GM12878 (cell line): ENCODE measurements around the gene TELO2. TPM values are rescaled to one million over a fixed set of nuclear protein-coding genes. Genes with fewer than 3 reads are reported as not detected.

Experiments
- ATAC-seq: fragments of 200-7000 bp; cut with Tn5 transposase; 3 replicates; pipeline ENCODE4 v1.9.1; 2020; ENCODE audit warnings: mild to moderate bottlenecking, moderate library complexity
- BruUV-seq: library from RNA; stranded (reverse); fragments of 400-500 nt; replicated peaks from 2 replicates; lab custom pipeline; 2021; lab: Mats Ljungman, UMichigan
- CTCF ChIA-PET: fragments of 300-600 bp; sonication (Branson Sonifier 250); formaldehyde crosslinking; extraction: SDS; loops from one replicate; lab custom pipeline; 2021; ENCODE audit warnings: inconsistent platforms; lab: Yijun Ruan, JAX
- POLR2A ChIA-PET: fragments of 350-600 bp; formaldehyde crosslinking; extraction: SDS; loops from one replicate; lab custom pipeline; 2021; ENCODE audit warnings: inconsistent platforms; lab: Charles Lee
- RAD21 ChIA-PET: fragments of 300-600 bp; sonication (Branson Sonifier 250); formaldehyde crosslinking; loops from one replicate; lab custom pipeline; 2023; ENCODE audit warnings: antibody characterized with exemption; ENCODE audit not compliant: unreplicated experiment; lab: Charles Lee
- SMC1A ChIA-PET: fragments of 300-600 bp; sonication (Branson Sonifier 250); formaldehyde crosslinking; loops from one replicate; lab custom pipeline; 2023; ENCODE audit not compliant: unreplicated experiment, uncharacterized antibody; lab: Charles Lee
- DNase-seq: peaks from one replicate; pipeline ENCODE4 v3.0.0-alpha.2; 2011; ENCODE audit warnings: low read depth, low spot score
- FAIRE-seq: peaks from 3 replicates; lab custom pipeline; 2011; peaks lifted over from hg19 to GRCh38; lab: Jason Lieb, UNC
- H2AFZ ChIP-seq: 2 replicates; pipeline ENCODE4 v1.6.0; 2011; ENCODE audit warnings: low read depth, low read length, control low read depth; ENCODE audit not compliant: control insufficient read depth
- H3K27ac ChIP-seq: 2 replicates; pipeline ENCODE4 v1.5.1; 2011; ENCODE audit warnings: control low read depth; ENCODE audit not compliant: control insufficient read depth, insufficient read depth
- H3K27me3 ChIP-seq, 2 experiments: replicated peaks in 1 of 2; 2 replicates each; pipeline versions ENCODE4 v1.6.0 to v1.6.1; 2011; ENCODE audit warnings: low read length in 1 of 2; ENCODE audit not compliant: control insufficient read depth in 2 of 2, insufficient read depth in 2 of 2
- H3K36me3 ChIP-seq, 2 experiments: 2 replicates each; pipeline ENCODE4 v1.5.1; 2011; ENCODE audit warnings: low read length in 1 of 2; ENCODE audit not compliant: control insufficient read depth in 2 of 2, insufficient read depth in 2 of 2
- H3K4me1 ChIP-seq: 2 replicates; pipeline ENCODE4 v1.6.1; 2011; ENCODE audit warnings: mild to moderate bottlenecking, low read length, moderate library complexity, mixed read lengths; ENCODE audit not compliant: control insufficient read depth, insufficient read depth
- H3K4me2 ChIP-seq: 2 replicates; pipeline ENCODE4 v1.6.0; 2011; ENCODE audit warnings: control low read depth; ENCODE audit not compliant: control insufficient read depth, insufficient read depth
- H3K4me3 ChIP-seq: fragments of 200-600 bp; sonication (generic); 2 replicates; pipeline ENCODE4 v1.5.1; 2016
- H3K79me2 ChIP-seq: 2 replicates; pipeline ENCODE4 v1.6.0; 2011; ENCODE audit warnings: low read length; ENCODE audit not compliant: control insufficient read depth, insufficient read depth
- H3K9ac ChIP-seq: 2 replicates; pipeline ENCODE4 v1.8.0; 2011; ENCODE audit warnings: low read length, control low read depth, mixed read lengths; ENCODE audit not compliant: control insufficient read depth, insufficient read depth
- H3K9me3 ChIP-seq: replicated peaks from 3 replicates; pipeline ENCODE4 v1.5.1; 2011; ENCODE audit warnings: mild to moderate bottlenecking, low read length; ENCODE audit not compliant: control insufficient read depth, insufficient read depth
- H4K20me1 ChIP-seq: 2 replicates; pipeline ENCODE4 v1.6.0; 2011; ENCODE audit not compliant: control insufficient read depth, insufficient read depth
- EGR1 ChIP-seq, 2 experiments: IDR thresholded peaks; 1 replicate in 1 of 2; 2 replicates in 1 of 2; pipeline ENCODE4 v1.6.1; 2011 to 2012; ENCODE audit warnings: low read depth in 2 of 2, low read length in 2 of 2, borderline replicate concordance in 1 of 2, mild to moderate bottlenecking in 1 of 2, moderate library complexity in 1 of 2
- HDAC2 ChIP-seq: fragments of 200-600 bp; sonication (generic); IDR thresholded peaks from 2 replicates; pipeline ENCODE4 v1.6.1; 2017
- IRF3 ChIP-seq: fragments of 450-650 bp; IDR thresholded peaks from 2 replicates; pipeline ENCODE4 v1.6.1; 2014; ENCODE audit warnings: mild to moderate bottlenecking
- MTA2 ChIP-seq: fragments of 450-650 bp; IDR thresholded peaks from 2 replicates; pipeline ENCODE4 v1.6.1; 2016; ENCODE audit warnings: low read depth, mild to moderate bottlenecking, moderate library complexity
- POLR2AphosphoS5 ChIP-seq: IDR thresholded peaks from 2 replicates; pipeline ENCODE4 v1.6.1; 2011; ENCODE audit warnings: mild to moderate bottlenecking, low read length, inconsistent platforms
- RAD51 ChIP-seq: fragments of 450-650 bp; IDR thresholded peaks from 2 replicates; pipeline ENCODE4 v1.6.1; 2016; ENCODE audit warnings: moderate library complexity, mild to moderate bottlenecking, inconsistent platforms
- STAT3 ChIP-seq: IDR thresholded peaks from 2 replicates; pipeline ENCODE4 v1.6.1; 2011; ENCODE audit warnings: low read depth, low read length, improper control_type of control experiment
- SUZ12 ChIP-seq: fragments of 200-600 bp; sonication (generic); IDR thresholded peaks from one replicate; pipeline ENCODE4 v1.6.1; 2018; ENCODE audit warnings: antibody characterized with exemption, mild to moderate bottlenecking; ENCODE audit not compliant: unreplicated experiment
- TAF1 ChIP-seq: IDR thresholded peaks from 2 replicates; pipeline ENCODE4 v1.6.1; 2011; ENCODE audit warnings: mild to moderate bottlenecking, low read depth, low read length, borderline replicate concordance
- ZBTB4 ChIP-seq: fragments of 450-650 bp; formaldehyde crosslinking; IDR thresholded peaks from 2 replicates; pipeline ENCODE4 v1.4.0; 2022; ENCODE audit warnings: mild to moderate bottlenecking, moderate library complexity
- WGBS: methylation state at CpG from one replicate; pipeline ENCODE4 v1.1.6; 2016; ENCODE audit warnings: low lambda C conversion rate; ENCODE audit not compliant: insufficient replicate concordance, insufficient coverage; ENCODE audit errors: missing lambda C conversion rate; 5-methylcytosine and 5-hydroxymethylcytosine counted together
- in situ Hi-C: fragments of 300-500 bp; cut with MboI; formaldehyde crosslinking; loops from 9 replicates; pipeline ENCODE4 v1.14.3; 2018; ENCODE audit warnings: mixed read lengths
- intact Hi-C: fragments of 100-400 bp; cut with micrococcal nuclease; formaldehyde crosslinking; loops from one replicate; pipeline ENCODE4 v1.14.2; 2022; ENCODE audit not compliant: unreplicated experiment
- polyA plus RNA-seq, 11 experiments: library from polyadenylated mRNA; depleted of rRNA in 4 of 11; unstranded in 6 of 11; stranded (reverse) in 5 of 11; fragments of >200 nt; fragmentation: Nextera tagmentation in 4 of 11; fragmentation: Illumina TruSeq in 1 of 11; extraction: Ambion mirVana in 4 of 11; extraction: Trizol in 1 of 11; gene quantifications; 1 replicate in 1 of 11; 2 replicates in 10 of 11; pipeline versions ENCODE4 v1.2.1 to v1.2.3, GENCODE V29; 2011 to 2016; ENCODE audit warnings: inconsistent platforms in 2 of 11, missing spikeins in 2 of 11, low read depth in 1 of 11
- total RNA-seq, 4 experiments: library from RNA; depleted of rRNA in 3 of 4; stranded (reverse); fragments of >200 nt in 3 of 4; fragmentation: Illumina TruSeq in 1 of 4; extraction: Trizol in 1 of 4; gene quantifications; 2 replicates each; pipeline versions ENCODE4 v1.2.1 to v1.2.3, GENCODE V29; 2013 to 2021

The TELO2 gene
- total and polyA plus RNA-seq, 10 of the 15 experiments (the other 5 are each of a cell fraction or from before 2014, with no cell fraction given), result 0.55 to 72.8 (median 18.6) TPM

- no peak overlapping the region for H3K4me3 ChIP-seq
- intact Hi-C loops, result no loop called here
- H3K4me2 ChIP-seq, result no peak overlapping the region
- RAD21 ChIA-PET, result no interaction called here
- ATAC-seq (no peak), FAIRE-seq (no peak)
- no TSS peak for BruUV-seq
- H3K79me2 ChIP-seq, result peaks cover 17% of the 10 kb centered on the region
- TF ChIP-seq SUZ12, result no peak
- 0 out of 2 replicates have a peak, but pooled peaks have one; percentile 27 for TF ChIP-seq POLR2AphosphoS5
- TF ChIP-seq, all 136 proteins: peak for 1
- Histone ChIP-seq H3K4me1 (peaks cover 6% of the 10 kb centered on the region), H3K27ac (no peak overlapping the region), H2AFZ (no peak overlapping the region), H4K20me1 (no peaks in the 10 kb centered on the region), H3K36me3 (peaks cover 3 to 7% of the 10 kb centered on the region in 2 experiments; a peak in 3 of 4 replicates), H3K27me3 (no peaks in the 10 kb centered on the region), H3K9me3 (no peaks in the 10 kb centered on the region), H3K9ac (no peak overlapping the region)
- DNase-seq, result no peak
- 94% methylated on average over 33 of the region's 39 CpGs for WGBS
- ChIA-PET SMC1A (no interaction called here), CTCF (interaction anchor here (1.1 kb wide), 1 partner anchor 67 kb away, joined by 3 read pairs; no protein-coding TSS in a partner anchor), POLR2A (no interaction called here)
- in situ Hi-C loops, result no loop called here
Measured at GRCh38 chr16:1495211-1495888, 2.2 kb downstream of the TELO2 start.

GRCh38 chr16:1495889-1496262, 2.7 kb downstream of the TELO2 start:
- ChIA-PET SMC1A (no interaction called here), CTCF (no interaction called here), RAD21 (no interaction called here), POLR2A (no interaction called here)
- no peak overlapping the region for H3K27ac ChIP-seq
- peaks cover 3 to 7% of the 10 kb centered on the region in 2 experiments; a peak in 3 of 4 replicates for H3K36me3 ChIP-seq
- no peak overlapping the region for H3K4me2 ChIP-seq
- H3K9ac ChIP-seq, result no peak overlapping the region
- TF ChIP-seq STAT3 (no peak), EGR1 (IDR thresholded peaks at IDR 0.05; ENCODE audit: borderline replicate concordance in 1 of 2, low read depth in 2 of 2, low read length in 2 of 2) (no peak), MTA2 (no peak), ZBTB4 (no peak), TAF1 (no peak), RAD51 (no peak), HDAC2 (no peak), IRF3 (no peak)
- peaks cover 6% of the 10 kb centered on the region for H3K4me1 ChIP-seq
- DNase-seq (no peak), ATAC-seq (no peak), FAIRE-seq (no peak)
- H2AFZ ChIP-seq, result no peak overlapping the region
- no peaks in the 10 kb centered on the region for H3K9me3 ChIP-seq
- intact Hi-C loops, result no loop called here
- BruUV-seq, result no TSS peak
- H4K20me1 ChIP-seq, result no peaks in the 10 kb centered on the region
- 92% methylated on average over 21 of the region's 25 CpGs for WGBS
- in situ Hi-C loops, result no loop called here
- H3K79me2 ChIP-seq, result peaks cover 17% of the 10 kb centered on the region
- H3K4me3 ChIP-seq, result no peak overlapping the region
- H3K27me3 ChIP-seq, result no peaks in the 10 kb centered on the region
